Duodenal mucosa (tissue), 2 donors: ENCODE measurements around the gene ITGA11.

Source experiments
- H3K27ac ChIP-seq: one replicate; pipeline ENCODE4 v1.7.0; 2013; ENCODE audit warnings: low read depth, low read length
- H3K27me3 ChIP-seq, 2 donors: one replicate each; pipeline ENCODE4 v1.7.0; 2013; ENCODE audit warnings: low read length in 2 of 2, control low read depth in 1 of 2; ENCODE audit not compliant: insufficient read depth in 2 of 2, control insufficient read depth in 1 of 2
- H3K36me3 ChIP-seq, 2 donors: one replicate each; pipeline ENCODE4 v1.7.0; 2013; ENCODE audit warnings: low read length in 2 of 2, control low read depth in 1 of 2; ENCODE audit not compliant: insufficient read depth in 2 of 2, control insufficient read depth in 1 of 2
- H3K4me1 ChIP-seq, 2 donors: one replicate each; pipeline ENCODE4 v1.7.0; 2013; ENCODE audit warnings: low read length in 2 of 2, control low read depth in 1 of 2; ENCODE audit not compliant: insufficient read depth in 2 of 2, control insufficient read depth in 1 of 2
- H3K4me3 ChIP-seq, 2 donors: one replicate each; pipeline ENCODE4 v1.7.0; 2013; ENCODE audit warnings: low read length in 2 of 2, low read depth in 1 of 2
- H3K9ac ChIP-seq, 2 donors: one replicate each; pipeline ENCODE4 v1.7.0; 2013; ENCODE audit warnings: low read length in 2 of 2, low read depth in 1 of 2
- H3K9me3 ChIP-seq, 2 donors: one replicate each; pipeline ENCODE4 v1.7.0; 2013; ENCODE audit warnings: low read length in 2 of 2, control low read depth in 1 of 2; ENCODE audit not compliant: control insufficient read depth in 1 of 2

The ITGA11 gene

GRCh38 chr15:68436680-68437079 is 4.7 kb upstream of the ITGA11 start:
- Histone ChIP-seq H3K4me1 (peaks cover 4 to 5% of the 10 kb centered on the region in 2 donors), H3K27ac (no peak overlapping the region), H3K36me3 (no peaks in the 10 kb centered on the region), H3K9ac (no peak overlapping the region), H3K27me3 (peaks cover 26 to 31% of the 10 kb centered on the region in 2 donors), H3K9me3 (no peaks in the 10 kb centered on the region), H3K4me3 (no peak overlapping the region)

- Histone ChIP-seq H3K4me1 (peaks cover 4 to 10% of the 10 kb centered on the region in 2 donors), H3K4me3 (no peak overlapping the region), H3K27ac (no peak overlapping the region), H3K9me3 (no peaks in the 10 kb centered on the region), H3K36me3 (no peaks in the 10 kb centered on the region), H3K9ac (no peak overlapping the region), H3K27me3 (peaks cover 32 to 33% of the 10 kb centered on the region in 2 donors)
Measured at GRCh38 chr15:68435966-68436365, 4.0 kb upstream of the ITGA11 start.

GRCh38 chr15:68434021-68434420 is 2.1 kb upstream of the ITGA11 start:
- no peak overlapping the region for H3K4me3 ChIP-seq
- no peaks in the 10 kb centered on the region for H3K9me3 ChIP-seq
- H3K4me1 ChIP-seq: peaks cover 4 to 10% of the 10 kb centered on the region in 2 donors
- H3K27me3 ChIP-seq: peaks cover 42 to 50% of the 10 kb centered on the region in 2 donors
- no peak overlapping the region for H3K9ac ChIP-seq
- no peak overlapping the region for H3K27ac ChIP-seq
- no peaks in the 10 kb centered on the region for H3K36me3 ChIP-seq

GRCh38 chr15:68433551-68433950 is 1.6 kb upstream of the ITGA11 start:
- Histone ChIP-seq H3K27ac (no peak overlapping the region), H3K27me3 (peaks cover 42 to 50% of the 10 kb centered on the region in 2 donors), H3K4me1 (peaks cover 4 to 10% of the 10 kb centered on the region in 2 donors)

GRCh38 chr15:68432441-68433064 is 590 bp upstream of the ITGA11 start:
- Histone ChIP-seq H3K9ac (no peak overlapping the region), H3K36me3 (no peaks in the 10 kb centered on the region), H3K27me3 (peaks cover 42 to 45% of the 10 kb centered on the region in 2 donors), H3K4me1 (peaks cover 4 to 12% of the 10 kb centered on the region in 2 donors), H3K4me3 (no peak overlapping the region), H3K9me3 (no peaks in the 10 kb centered on the region), H3K27ac (no peak overlapping the region)

More at GRCh38 chr15:68433551-68433950, 1.6 kb upstream of the ITGA11 start:
- no peaks in the 10 kb centered on the region for H3K36me3 ChIP-seq
- H3K4me3 ChIP-seq: no peak overlapping the region
- no peak overlapping the region for H3K9ac ChIP-seq
- no peaks in the 10 kb centered on the region for H3K9me3 ChIP-seq

GRCh38 chr15:68431037-68431791 is 749 bp downstream of the ITGA11 start:
- H3K4me1 ChIP-seq: peaks cover 4 to 13% of the 10 kb centered on the region in 2 donors
- H3K27ac ChIP-seq: no peak overlapping the region
- H3K9me3 ChIP-seq: no peaks in the 10 kb centered on the region
- H3K27me3 ChIP-seq: peaks cover 39 to 45% of the 10 kb centered on the region in 2 donors
- H3K9ac ChIP-seq: no peak overlapping the region
- H3K4me3 ChIP-seq: peak overlapping the region; percentile 53 to 59
- H3K36me3 ChIP-seq: no peaks in the 10 kb centered on the region

- H3K36me3 ChIP-seq: no peaks in the 10 kb centered on the region
- H3K27me3 ChIP-seq: peaks cover 39 to 45% of the 10 kb centered on the region in 2 donors
- no peak overlapping the region for H3K4me3 ChIP-seq
- peaks cover 4 to 13% of the 10 kb centered on the region in 2 donors for H3K4me1 ChIP-seq
- H3K9me3 ChIP-seq: no peaks in the 10 kb centered on the region
- H3K27ac ChIP-seq: no peak overlapping the region
- no peak overlapping the region for H3K9ac ChIP-seq
Measured at GRCh38 chr15:68430471-68431036, 1.4 kb downstream of the ITGA11 start.

GRCh38 chr15:68429691-68430470 is 2.1 kb downstream of the ITGA11 start:
- no peak overlapping the region for H3K9ac ChIP-seq
- no peaks in the 10 kb centered on the region for H3K36me3 ChIP-seq
- peaks cover 4 to 13% of the 10 kb centered on the region in 2 donors for H3K4me1 ChIP-seq
- peaks cover 39 to 45% of the 10 kb centered on the region in 2 donors for H3K27me3 ChIP-seq
- no peak overlapping the region for H3K4me3 ChIP-seq
- H3K27ac ChIP-seq: no peak overlapping the region
- H3K9me3 ChIP-seq: no peaks in the 10 kb centered on the region

- no peak overlapping the region for H3K9ac ChIP-seq
- H3K9me3 ChIP-seq: no peaks in the 10 kb centered on the region
- no peaks in the 10 kb centered on the region for H3K36me3 ChIP-seq
- H3K27me3 ChIP-seq: peaks cover 31 to 39% of the 10 kb centered on the region in 2 donors
- no peak overlapping the region for H3K27ac ChIP-seq
- H3K4me1 ChIP-seq: peaks cover 4 to 13% of the 10 kb centered on the region in 2 donors
- H3K4me3 ChIP-seq: no peak overlapping the region
Measured at GRCh38 chr15:68428431-68428940, 3.5 kb downstream of the ITGA11 start.
